Ascending aorta (tissue), 2 donors: Measurements from ENCODE around the gene ZNF48. TPM values are rescaled to one million over a fixed set of nuclear protein-coding genes. Genes with fewer than 3 reads are reported as not detected.

ENCODE experiments used
- DNase-seq, 2 donors: peaks; one replicate each; pipeline ENCODE4 v3.0.0-alpha.2; 2019; ENCODE audit warnings: low spot score in 2 of 2
- H3K27ac ChIP-seq, 2 donors: fragments of 200-600 bp; sonication (generic); one replicate each; pipeline ENCODE4 v1.5.1; 2016 to 2017; ENCODE audit warnings: mild to moderate bottlenecking in 1 of 2
- H3K27me3 ChIP-seq: fragments of 200-600 bp; sonication (generic); one replicate; pipeline ENCODE4 v1.5.1; 2017
- H3K36me3 ChIP-seq, 2 donors: fragments of 200-600 bp; sonication (generic); one replicate each; pipeline ENCODE4 v1.5.1; 2016
- H3K4me1 ChIP-seq, 2 donors: fragments of 200-600 bp; sonication (generic); one replicate each; pipeline ENCODE4 v1.5.1; 2016 to 2017; ENCODE audit warnings: mild to moderate bottlenecking in 1 of 2
- H3K4me3 ChIP-seq, 2 donors: fragments of 200-600 bp; sonication (generic); one replicate each; pipeline ENCODE4 v1.5.1; 2016 to 2017; ENCODE audit warnings: mild to moderate bottlenecking in 1 of 2
- H3K9me3 ChIP-seq, 2 donors: fragments of 200-600 bp; sonication (generic); one replicate each; pipeline ENCODE4 v1.5.1; 2016
- intact Hi-C: fragments of 100-400 bp; cut with DNase I; formaldehyde crosslinking; loops from one replicate; pipeline ENCODE4 v1.15.1; 2023
- total RNA-seq: library from RNA; depleted of rRNA; stranded (reverse); fragments of >200 nt; gene quantifications from one replicate; pipeline ENCODE4 v1.1.0, GENCODE V29; 2016
- TF ChIP-seq, protein P1 (sequence below), 3 experiments: fragments of 200-600 bp in 2 of 3; fragments of 450-650 bp in 1 of 3; sonication (generic) in 2 of 3; IDR thresholded peaks; one replicate each; pipeline ENCODE4 v1.5.1; 2016 to 2019; ENCODE audit warnings: antibody characterized with exemption in 3 of 3, mild to moderate bottlenecking in 1 of 3, moderate library complexity in 1 of 3

ZNF48 gene
- 25.1 TPM for total RNA-seq

DNA sequence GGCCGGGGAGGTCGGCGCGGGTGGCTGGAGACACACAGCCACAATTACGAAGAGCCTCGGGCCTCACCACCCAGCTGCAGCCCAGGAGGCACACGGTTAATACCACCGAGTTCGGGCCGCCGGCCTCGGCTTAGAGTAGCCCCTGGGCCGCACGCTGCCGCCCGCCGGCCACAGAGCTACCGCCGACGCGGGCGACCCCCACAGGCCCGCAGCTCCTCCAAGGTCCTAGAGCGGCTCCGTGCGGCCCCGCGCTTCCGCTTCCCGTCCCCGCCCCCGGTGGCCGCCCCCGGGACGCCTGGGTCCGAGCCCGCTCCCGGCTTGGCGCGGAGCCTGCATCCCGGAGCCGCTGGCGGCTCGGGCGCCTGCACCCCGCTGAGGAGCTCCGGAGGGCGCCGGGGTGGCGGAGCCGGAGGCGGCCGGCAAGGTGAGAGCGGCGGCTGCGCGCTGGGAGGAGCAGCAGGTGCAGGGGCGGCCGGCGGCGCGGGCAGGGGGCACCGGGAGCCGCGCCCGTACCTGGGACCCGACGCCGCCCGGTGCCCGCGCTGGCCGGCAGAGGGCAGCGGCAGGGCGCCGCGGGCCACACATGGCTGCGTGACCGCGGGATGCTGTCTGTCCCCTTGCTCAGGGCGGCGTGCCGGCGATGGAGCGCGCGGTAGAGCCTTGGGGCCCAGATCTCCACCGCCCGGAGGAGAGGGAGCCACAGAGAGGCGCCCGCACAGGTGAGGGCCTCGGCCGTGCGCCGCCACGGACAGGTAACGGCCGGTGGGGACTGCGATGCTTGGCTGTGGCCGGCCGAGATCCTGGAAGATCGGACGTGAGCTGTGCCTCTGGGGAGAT, at the start of gene ZNF48:
Gene ZNF48, plus strand, starts transcription at position 266 of the 837 bp plus-strand sequence. Its CDS starts 375 bp downstream, at position 641.
- Histone ChIP-seq H3K27me3 (no peaks in the 10 kb centered on the region), H3K4me1 (peaks cover 11 to 15% of the 10 kb centered on the region in 2 donors), H3K9me3 (no peaks in the 10 kb centered on the region), H3K4me3 (peak within 1 kb of the TSS; percentile 92 to 98), H3K27ac (peak within 1 kb of the TSS; percentile 81 to 85), H3K36me3 (peaks cover 10 to 14% of the 10 kb centered on the region in 2 donors)
- peak in 1 of 2 donors; percentile 89 for DNase-seq
- intact Hi-C loops, result loop anchor here (1.0 to 2.0 kb wide), 4 partner anchors 12 to 49 kb away; partner anchors contain the start of genes CD2BP2, SEPHS2 and ZNF771
- TF ChIP-seq, protein P1, sequence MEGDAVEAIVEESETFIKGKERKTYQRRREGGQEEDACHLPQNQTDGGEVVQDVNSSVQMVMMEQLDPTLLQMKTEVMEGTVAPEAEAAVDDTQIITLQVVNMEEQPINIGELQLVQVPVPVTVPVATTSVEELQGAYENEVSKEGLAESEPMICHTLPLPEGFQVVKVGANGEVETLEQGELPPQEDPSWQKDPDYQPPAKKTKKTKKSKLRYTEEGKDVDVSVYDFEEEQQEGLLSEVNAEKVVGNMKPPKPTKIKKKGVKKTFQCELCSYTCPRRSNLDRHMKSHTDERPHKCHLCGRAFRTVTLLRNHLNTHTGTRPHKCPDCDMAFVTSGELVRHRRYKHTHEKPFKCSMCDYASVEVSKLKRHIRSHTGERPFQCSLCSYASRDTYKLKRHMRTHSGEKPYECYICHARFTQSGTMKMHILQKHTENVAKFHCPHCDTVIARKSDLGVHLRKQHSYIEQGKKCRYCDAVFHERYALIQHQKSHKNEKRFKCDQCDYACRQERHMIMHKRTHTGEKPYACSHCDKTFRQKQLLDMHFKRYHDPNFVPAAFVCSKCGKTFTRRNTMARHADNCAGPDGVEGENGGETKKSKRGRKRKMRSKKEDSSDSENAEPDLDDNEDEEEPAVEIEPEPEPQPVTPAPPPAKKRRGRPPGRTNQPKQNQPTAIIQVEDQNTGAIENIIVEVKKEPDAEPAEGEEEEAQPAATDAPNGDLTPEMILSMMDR (IDR thresholded peaks at IDR 0.05), result peak in 1 of 3 experiments; percentile 68

DNA sequence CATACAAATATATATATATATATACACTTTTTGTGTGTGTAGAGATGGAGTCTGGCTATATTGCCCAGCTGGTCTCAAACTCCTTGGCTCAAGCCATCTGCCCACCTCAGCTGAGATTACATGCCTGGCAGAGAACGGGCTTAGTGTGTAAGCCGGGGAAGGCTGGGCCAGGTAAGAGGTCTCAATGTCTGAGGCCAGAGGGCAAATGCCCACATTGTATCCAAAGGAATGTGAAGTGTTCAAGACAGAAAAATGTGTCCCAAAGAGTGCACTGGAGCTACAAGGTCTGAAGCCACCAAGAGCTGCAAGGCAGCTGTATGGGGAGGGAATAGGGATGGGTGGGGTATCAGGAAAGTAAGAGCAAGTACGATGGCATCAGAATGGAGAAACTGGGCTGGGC, 48.9 kb upstream of the ZNF48 start:
- peaks cover 6 to 13% of the 10 kb centered on the region in 2 donors for H3K36me3 ChIP-seq
- H3K27ac ChIP-seq, result no peak overlapping the region
- H3K4me1 ChIP-seq, result no peaks in the 10 kb centered on the region
- TF ChIP-seq, protein P1 (IDR thresholded peaks at IDR 0.05), result no peak
- H3K4me3 ChIP-seq, result no peak overlapping the region
- intact Hi-C loops, result no loop called here
- H3K27me3 ChIP-seq, result no peaks in the 10 kb centered on the region
- H3K9me3 ChIP-seq, result no peaks in the 10 kb centered on the region
- no peak for DNase-seq

GRCh38 chr16:30348113-30348512, 47.1 kb upstream of the ZNF48 start:
- intact Hi-C loops, result no loop called here
- H3K9me3 ChIP-seq, result no peaks in the 10 kb centered on the region
- no peak overlapping the region for H3K4me3 ChIP-seq
- DNase-seq, result peak in 1 of 2 donors; percentile 53
- H3K27ac ChIP-seq, result no peak overlapping the region
- no peaks in the 10 kb centered on the region for H3K27me3 ChIP-seq
- H3K4me1 ChIP-seq, result peaks cover 10 to 17% of the 10 kb centered on the region in 2 donors
- H3K36me3 ChIP-seq, result peaks cover 17 to 23% of the 10 kb centered on the region in 2 donors
- TF ChIP-seq, protein P1 (IDR thresholded peaks at IDR 0.05), result no peak

GRCh38 chr16:30348929-30349328, 46.3 kb upstream of the ZNF48 start:
- H3K27ac ChIP-seq, result no peak overlapping the region
- no peaks in the 10 kb centered on the region for H3K9me3 ChIP-seq
- TF ChIP-seq, protein P1 (IDR thresholded peaks at IDR 0.05), result no peak
- peaks cover 21 to 28% of the 10 kb centered on the region in 2 donors for H3K36me3 ChIP-seq
- H3K27me3 ChIP-seq, result no peaks in the 10 kb centered on the region
- H3K4me3 ChIP-seq, result no peak overlapping the region
- no peak for DNase-seq
- intact Hi-C loops, result no loop called here
- H3K4me1 ChIP-seq, result peaks cover 10 to 24% of the 10 kb centered on the region in 2 donors

GRCh38 chr16:30349675-30350074, 45.5 kb upstream of the ZNF48 start:
- Histone ChIP-seq H3K9me3 (no peaks in the 10 kb centered on the region), H3K27me3 (no peaks in the 10 kb centered on the region), H3K36me3 (peaks cover 21 to 28% of the 10 kb centered on the region in 2 donors), H3K27ac (no peak overlapping the region), H3K4me1 (peaks cover 10 to 29% of the 10 kb centered on the region in 2 donors), H3K4me3 (no peak overlapping the region)
- intact Hi-C loops, result no loop called here
- DNase-seq, result peak in 1 of 2 donors; percentile 27
- TF ChIP-seq, protein P1 (IDR thresholded peaks at IDR 0.05), result no peak
